Measurements from ENCODE around the gene TXNDC16.

- TF ChIP-seq CTCF (conservative IDR thresholded peaks at IDR 0.05; ENCODE audit: low read length) (no peak), EZH2phosphoT487 (IDR thresholded peaks at IDR 0.05; ENCODE audit: borderline replicate concordance, low read depth, low read length) (no peak)
These were observed 96.8 kb downstream of the TXNDC16 start for GRCh38 chr14:52455291-52456088.

All from OCI-LY7 (cell line).